Fibroblast of villous mesenchyme (primary cell): ENCODE results near the gene CPSF3. TPM values are rescaled to one million over a fixed set of nuclear protein-coding genes. Genes with fewer than 3 reads are reported as not detected.
"Not testable (repeated sequence)": the region's sequence is repeated elsewhere in the genome, so short reads cannot be mapped to it uniquely, and the experiment has no call there.

Experiments used
- DNase-seq: peaks from one replicate; pipeline ENCODE4 v3.0.0-alpha.2; 2010; ENCODE audit warnings: low read depth
- H3K4me3 ChIP-seq: 2 replicates; pipeline ENCODE4 v1.5.1; 2011; ENCODE audit warnings: low read depth, mild to moderate bottlenecking, low read length
- CTCF ChIP-seq: IDR thresholded peaks from 2 replicates; pipeline ENCODE4 v1.5.1; 2012; ENCODE audit warnings: low read depth, mild to moderate bottlenecking, low read length; ENCODE audit not compliant: insufficient read depth
- total RNA-seq: library from RNA; depleted of rRNA; stranded (reverse); fragments of >200 nt; gene quantifications from 2 replicates; pipeline ENCODE4 v1.2.3, GENCODE V29; 2012

The CPSF3 gene
- total RNA-seq, 1 donor, result 68.2 TPM

GRCh38 chr2:9494081-9494480 is 70.6 kb downstream of the CPSF3 start:
- no peak overlapping the region for H3K4me3 ChIP-seq
- no peak for TF ChIP-seq CTCF
- no peak for DNase-seq

- H3K4me3 ChIP-seq, result no peak overlapping the region
- DNase-seq, result no peak
- TF ChIP-seq CTCF, result no peak
These were observed 73.6 kb downstream of the CPSF3 start for GRCh38 chr2:9497017-9497416.

GRCh38 chr2:9498210-9498609 is 74.8 kb downstream of the CPSF3 start:
- DNase-seq, result no peak
- TF ChIP-seq CTCF, result no peak
- no peak overlapping the region for H3K4me3 ChIP-seq

- H3K4me3 ChIP-seq, result no peak overlapping the region
- no peak for DNase-seq
- TF ChIP-seq CTCF, result no peak
These were observed 85.5 kb downstream of the CPSF3 start for GRCh38 chr2:9508931-9509330.

GRCh38 chr2:9513946-9514345 is 90.5 kb downstream of the CPSF3 start:
- H3K4me3 ChIP-seq, DNase-seq: not testable (repeated sequence)

GRCh38 chr2:9517118-9517782 is 93.8 kb downstream of the CPSF3 start:
- TF ChIP-seq CTCF, result no peak
- DNase-seq, result no peak

GRCh38 chr2:9518163-9518562 is 94.7 kb downstream of the CPSF3 start:
- no peak for TF ChIP-seq CTCF
- no peak for DNase-seq
- no peak overlapping the region for H3K4me3 ChIP-seq

More at GRCh38 chr2:9517118-9517782, 93.8 kb downstream of the CPSF3 start:
- no peak overlapping the region for H3K4me3 ChIP-seq
